Glutamatergic neuron (in vitro differentiated cells): ENCODE measurements around the gene PLCL1. TPM values are rescaled to one million over a fixed set of nuclear protein-coding genes. Genes with fewer than 3 reads are reported as not detected.

Experiments used
- DNase-seq: peaks from one replicate; pipeline ENCODE4 v3.0.0; 2022
- H3K27ac Mint-ChIP-seq: one replicate; pipeline ENCODE4 v1.8.0; 2020; ENCODE audit warnings: mild to moderate bottlenecking, mixed read lengths, inconsistent platforms; ENCODE audit not compliant: unreplicated experiment
- H3K27me3 Mint-ChIP-seq: one replicate; pipeline ENCODE4 v1.8.0; 2020; ENCODE audit warnings: mild to moderate bottlenecking, moderate library complexity, mixed read lengths, inconsistent platforms; ENCODE audit not compliant: unreplicated experiment
- H3K36me3 Mint-ChIP-seq: one replicate; pipeline ENCODE4 v1.8.0; 2020; ENCODE audit warnings: mild to moderate bottlenecking, mixed read lengths, inconsistent platforms; ENCODE audit not compliant: unreplicated experiment
- H3K4me1 Mint-ChIP-seq: one replicate; pipeline ENCODE4 v1.8.0; 2020; ENCODE audit warnings: mild to moderate bottlenecking, low read depth, mixed read lengths, inconsistent platforms; ENCODE audit not compliant: unreplicated experiment
- H3K4me3 Mint-ChIP-seq: one replicate; pipeline ENCODE4 v1.8.0; 2020; ENCODE audit warnings: mild to moderate bottlenecking, mixed read lengths, inconsistent platforms; ENCODE audit not compliant: unreplicated experiment
- H3K9me3 Mint-ChIP-seq: one replicate; pipeline ENCODE4 v1.8.0; 2020; ENCODE audit warnings: mild to moderate bottlenecking, moderate library complexity, mixed read lengths, inconsistent platforms; ENCODE audit not compliant: unreplicated experiment
- CTCF ChIP-seq: fragments of 200-600 bp; sonication (generic); IDR thresholded peaks from one replicate; pipeline ENCODE4 v1.5.0; 2021; ENCODE audit not compliant: partially characterized antibody, unreplicated experiment
- total RNA-seq: library from RNA; stranded (reverse); fragmentation: NEBNext Ultra II Directional; extraction: Animal tissue kit (Norgen Biotek cat#: 25700); gene quantifications from one replicate; pipeline ENCODE4 v1.2.1, GENCODE V29; 2021; ENCODE audit not compliant: unreplicated experiment

Gene PLCL1
- total RNA-seq, 1 donor from 2014 or later: 28.8 TPM

DNA sequence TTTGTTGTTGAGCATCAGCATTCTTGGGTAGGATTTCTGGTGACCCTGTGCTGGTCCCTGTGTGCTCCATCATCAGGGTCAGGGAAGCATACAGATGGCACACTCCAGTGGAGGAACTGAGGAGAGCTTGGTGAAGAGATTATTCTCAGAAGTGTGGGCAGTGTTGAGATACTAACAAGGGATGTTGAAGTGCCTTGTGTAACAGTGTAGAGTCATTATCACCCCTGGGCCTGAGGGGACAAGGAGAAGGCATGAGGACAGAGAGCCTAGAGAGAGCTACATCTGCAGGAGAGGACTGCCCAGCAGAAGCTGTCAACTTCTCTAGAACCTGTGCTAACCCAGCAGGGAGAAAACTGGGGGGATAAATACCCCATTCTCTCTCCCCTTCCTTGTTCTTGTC lies 189.0 kb downstream of the PLCL1 start:
- peaks cover 6% of the 10 kb centered on the region for H3K9me3 Mint-ChIP-seq
- H3K27me3 Mint-ChIP-seq: peaks cover 5% of the 10 kb centered on the region
- no peaks in the 10 kb centered on the region for H3K36me3 Mint-ChIP-seq
- H3K4me1 Mint-ChIP-seq: no peaks in the 10 kb centered on the region
- no peak overlapping the region for H3K4me3 Mint-ChIP-seq
- no peak overlapping the region for H3K27ac Mint-ChIP-seq
- no peak for DNase-seq
- no peak for TF ChIP-seq CTCF

DNA sequence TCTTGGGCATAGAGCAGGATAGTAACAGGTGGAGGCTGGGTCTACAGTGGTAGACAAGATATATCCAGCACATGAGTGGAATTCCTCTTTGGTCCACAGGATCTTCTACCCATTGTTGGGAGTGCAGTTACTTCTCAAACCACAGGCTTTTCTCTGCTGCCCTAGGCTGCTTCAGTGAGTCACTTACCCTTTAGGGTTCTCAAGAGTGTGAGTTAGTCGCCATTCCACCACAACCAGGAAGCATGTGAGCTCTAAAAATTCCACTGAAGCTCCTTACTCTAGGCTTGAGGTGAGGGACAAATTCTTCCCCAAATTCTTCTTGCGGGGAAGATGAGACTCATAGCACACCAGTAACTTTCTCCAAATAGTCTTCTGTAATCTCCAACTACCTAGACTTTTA lies 189.4 kb downstream of the PLCL1 start:
- no peak overlapping the region for H3K27ac Mint-ChIP-seq
- no peaks in the 10 kb centered on the region for H3K4me1 Mint-ChIP-seq
- no peak for DNase-seq
- TF ChIP-seq CTCF: no peak
- H3K36me3 Mint-ChIP-seq: no peaks in the 10 kb centered on the region
- no peak overlapping the region for H3K4me3 Mint-ChIP-seq
- H3K27me3 Mint-ChIP-seq: peaks cover 3% of the 10 kb centered on the region
- peaks cover 6% of the 10 kb centered on the region for H3K9me3 Mint-ChIP-seq

DNA sequence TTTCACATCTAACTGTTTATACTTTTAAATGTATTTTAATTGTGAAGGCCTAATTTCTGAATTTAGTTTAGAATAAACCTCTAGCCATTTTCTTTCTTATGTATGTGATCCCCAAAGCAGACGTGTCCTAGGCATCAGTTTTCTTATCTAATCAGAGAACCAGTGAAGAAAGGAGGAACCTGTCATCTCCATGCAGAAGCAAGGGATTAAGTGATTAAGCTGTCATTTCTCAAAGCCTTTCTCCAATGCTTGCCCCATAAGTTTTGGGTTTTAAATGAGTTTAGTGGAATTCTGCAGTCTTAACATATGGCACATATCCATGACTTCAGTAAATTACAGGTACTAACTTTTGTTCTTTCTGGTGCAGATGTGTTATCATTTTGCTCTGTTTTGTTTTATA lies 190.4 kb downstream of the PLCL1 start:
- H3K4me3 Mint-ChIP-seq: no peak overlapping the region
- no peak overlapping the region for H3K27ac Mint-ChIP-seq
- H3K36me3 Mint-ChIP-seq: no peaks in the 10 kb centered on the region
- no peak for TF ChIP-seq CTCF
- peaks cover 3% of the 10 kb centered on the region for H3K27me3 Mint-ChIP-seq
- H3K4me1 Mint-ChIP-seq: no peaks in the 10 kb centered on the region
- peaks cover 6% of the 10 kb centered on the region for H3K9me3 Mint-ChIP-seq
- no peak for DNase-seq

DNA sequence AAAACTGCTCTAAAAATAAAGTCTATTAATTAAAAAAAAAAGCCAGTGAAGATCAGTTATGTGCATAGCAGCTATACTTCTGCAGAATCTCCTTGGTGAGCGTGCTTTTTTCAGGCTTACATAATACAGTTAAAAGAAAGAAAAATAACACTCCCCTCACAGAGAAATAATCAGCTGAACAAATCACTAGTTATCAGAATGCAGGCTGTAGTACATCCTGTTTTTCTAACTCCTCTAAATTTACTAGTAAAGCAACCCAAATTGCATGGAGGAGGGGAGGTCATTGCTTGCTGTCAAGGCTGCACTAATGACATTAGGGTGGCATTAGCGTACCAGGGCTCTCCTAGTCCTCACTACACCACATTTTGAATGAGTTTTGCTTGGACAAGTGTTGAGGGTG lies 192.2 kb downstream of the PLCL1 start:
- DNase-seq: no peak
- peaks cover 4% of the 10 kb centered on the region for H3K27me3 Mint-ChIP-seq
- no peak for TF ChIP-seq CTCF
- H3K27ac Mint-ChIP-seq: no peak overlapping the region
- H3K4me1 Mint-ChIP-seq: no peaks in the 10 kb centered on the region
- no peak overlapping the region for H3K4me3 Mint-ChIP-seq
- H3K36me3 Mint-ChIP-seq: no peaks in the 10 kb centered on the region
- H3K9me3 Mint-ChIP-seq: peaks cover 6% of the 10 kb centered on the region

GRCh38 chr2:197997083-197997541 lies 192.7 kb downstream of the PLCL1 start:
- no peak for DNase-seq
- Mint-ChIP-seq H3K4me3 (no peak overlapping the region), H3K36me3 (no peaks in the 10 kb centered on the region), H3K9me3 (peaks cover 7% of the 10 kb centered on the region), H3K27ac (no peak overlapping the region), H3K4me1 (no peaks in the 10 kb centered on the region), H3K27me3 (peaks cover 4% of the 10 kb centered on the region)
- no peak for TF ChIP-seq CTCF
